NCI-H748 treated with DMSO at 0.1 percent for 48 hours (cell line): Measurements from ENCODE around the gene IL1RL2.

Experiments
- DNase-seq: peaks from one replicate; lab custom pipeline; 2025; lab: John Stamatoyannopoulos, UW

Gene IL1RL2

DNA sequence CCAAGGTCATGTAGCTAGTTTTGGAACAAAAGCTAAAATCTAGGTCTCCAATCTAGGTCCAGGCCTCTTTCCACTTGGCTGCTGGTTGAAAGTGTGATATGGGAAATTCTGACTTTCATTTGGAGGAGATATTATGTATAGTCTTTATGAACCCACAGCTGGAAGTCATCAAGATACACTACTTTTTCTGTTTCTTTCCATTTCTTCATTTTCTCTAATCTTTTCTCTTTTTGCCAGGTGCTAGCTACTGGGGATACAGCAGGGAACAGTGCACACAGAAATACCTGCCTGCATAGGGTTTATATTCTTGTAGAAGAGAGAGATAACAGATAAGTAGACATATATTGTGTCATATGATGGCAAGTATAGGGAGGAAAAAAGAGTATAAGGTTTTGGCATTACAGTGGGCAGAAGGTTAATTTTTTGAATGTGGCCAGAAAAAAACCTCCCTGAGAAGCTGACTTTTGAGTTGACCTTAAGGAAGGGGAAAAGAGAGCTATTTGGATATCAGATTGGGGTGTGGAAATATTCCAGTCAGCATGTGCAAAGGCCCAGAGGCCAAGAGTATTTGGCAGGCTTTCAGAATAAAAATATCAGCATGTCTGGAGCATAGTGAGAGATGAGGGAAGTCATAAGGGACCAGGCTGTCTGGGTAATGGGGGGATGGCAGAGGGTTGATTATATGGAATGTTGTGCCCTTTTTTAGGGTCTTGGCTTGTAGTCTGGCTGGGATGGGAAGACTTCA lies 28.6 kb upstream of the IL1RL2 start:
- no peak for DNase-seq

GRCh38 chr2:102159295-102159694 lies 27.5 kb upstream of the IL1RL2 start:
- DNase-seq, result no peak

DNA sequence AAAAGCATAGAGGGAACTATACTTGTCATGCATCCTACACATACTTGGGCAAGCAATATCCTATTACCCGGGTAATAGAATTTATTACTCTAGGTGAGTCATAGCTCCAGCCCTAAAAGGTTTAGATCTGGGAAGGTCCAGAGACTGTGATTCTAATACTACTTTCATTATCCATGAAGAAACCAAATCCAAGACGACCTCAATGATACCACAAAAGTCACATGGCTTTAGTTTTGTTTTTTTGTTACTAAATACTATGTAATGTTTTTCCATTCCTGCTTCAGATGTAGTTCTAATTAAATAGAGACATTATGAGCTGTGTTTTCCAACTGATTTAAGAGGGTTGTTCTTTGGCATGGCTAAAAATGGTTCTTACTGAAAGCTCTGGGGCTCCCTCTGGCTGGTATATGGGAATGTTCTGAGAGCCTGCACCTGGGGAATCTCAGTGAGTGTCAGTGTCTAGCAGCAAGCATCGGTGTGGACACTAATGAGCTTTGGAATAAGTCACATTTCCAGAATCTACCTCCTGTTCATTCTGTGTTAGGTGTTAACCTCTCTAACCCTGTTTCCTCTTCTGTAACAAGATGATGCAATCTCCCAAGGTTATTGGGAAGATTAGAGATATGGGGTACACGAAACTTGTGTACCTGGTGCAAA lies 20.5 kb upstream of the IL1RL2 start:
- DNase-seq, result peak; percentile 5

GRCh38 chr2:102168026-102168771 lies 18.6 kb upstream of the IL1RL2 start:
- DNase-seq, result no peak

GRCh38 chr2:102171946-102172345 lies 14.9 kb upstream of the IL1RL2 start:
- DNase-seq, result no peak

DNA sequence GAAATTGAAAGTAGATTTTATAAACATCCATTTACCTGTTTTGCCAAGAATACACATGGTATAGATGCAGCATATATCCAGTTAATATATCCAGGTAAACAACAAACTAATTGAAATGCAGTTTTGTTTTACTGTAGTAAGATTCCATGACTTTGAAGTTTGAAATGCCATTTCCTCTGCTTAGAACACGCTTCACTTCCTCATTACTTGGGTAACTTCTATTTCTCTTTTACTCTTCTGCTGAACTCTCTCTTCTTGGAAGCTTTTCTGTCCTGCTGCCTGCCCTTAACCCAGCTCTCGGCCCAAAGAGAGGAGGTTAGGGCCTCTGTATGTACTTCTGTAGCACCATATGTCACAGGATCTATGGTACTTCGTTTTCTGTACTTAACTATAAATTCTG lies 14.1 kb upstream of the IL1RL2 start:
- DNase-seq, result no peak

- no peak for DNase-seq
Observed at GRCh38 chr2:102176172-102176571, 10.7 kb upstream of the IL1RL2 start.

DNA sequence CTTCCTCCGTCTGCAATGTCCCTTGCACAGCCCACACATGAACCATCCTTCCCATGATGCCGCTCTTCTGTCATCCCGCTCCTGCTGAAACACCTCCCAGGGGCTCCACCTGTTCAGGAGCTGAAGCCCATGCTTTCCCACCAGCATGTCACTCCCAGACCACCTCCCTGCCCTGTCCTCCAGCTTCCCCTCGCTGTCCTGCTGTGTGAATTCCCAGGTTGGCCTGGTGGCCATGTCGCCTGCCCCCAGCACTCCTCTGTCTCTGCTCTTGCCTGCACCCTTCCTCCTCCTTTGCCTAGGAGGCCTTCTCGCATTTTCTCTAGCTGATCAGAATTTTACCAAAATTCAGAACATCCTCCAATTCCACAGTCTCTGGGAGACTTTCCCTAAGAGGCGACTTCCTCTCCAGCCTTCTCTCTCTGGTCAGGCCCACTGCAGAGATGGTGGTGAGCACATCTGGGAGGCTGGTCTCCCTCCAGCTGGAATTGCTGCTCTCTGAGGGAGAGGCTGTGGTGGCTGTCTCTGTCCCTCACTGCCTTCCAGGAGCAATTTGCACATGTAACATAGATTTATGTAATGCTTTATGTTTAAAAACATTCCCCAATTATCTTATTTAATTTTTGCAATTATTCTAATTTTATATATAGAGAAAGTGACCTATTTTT lies 8.9 kb upstream of the IL1RL2 start:
- no peak for DNase-seq

GRCh38 chr2:102179061-102179460 lies 7.8 kb upstream of the IL1RL2 start:
- DNase-seq, result no peak

GRCh38 chr2:102179788-102180686 lies 6.8 kb upstream of the IL1RL2 start:
- DNase-seq, result no peak

- DNase-seq, result no peak
Observed at GRCh38 chr2:102180687-102180999, 6.2 kb upstream of the IL1RL2 start.

- DNase-seq, result no peak
Observed at GRCh38 chr2:102181376-102181775, 5.4 kb upstream of the IL1RL2 start.

- DNase-seq, result no peak
Observed at GRCh38 chr2:102181919-102182635, 4.7 kb upstream of the IL1RL2 start.

DNA sequence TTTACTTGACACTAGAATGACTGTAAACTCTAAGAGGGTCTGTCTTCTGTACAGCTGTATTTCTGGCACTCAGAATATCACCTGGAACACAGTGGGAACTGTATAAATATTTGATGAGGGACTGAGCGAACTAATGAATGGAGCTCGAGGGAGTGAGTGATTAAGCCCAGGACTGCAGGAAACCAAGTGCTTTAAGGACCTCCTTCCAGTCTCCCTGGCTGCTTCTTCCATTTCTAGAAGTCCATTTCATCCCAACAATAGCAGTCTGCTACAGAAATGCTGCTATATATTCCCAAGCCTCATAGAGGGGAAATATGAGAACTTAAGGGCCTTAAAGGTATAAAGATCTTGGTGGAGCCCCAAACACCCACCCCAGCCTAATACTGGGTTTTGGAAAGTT lies 2.8 kb upstream of the IL1RL2 start:
- DNase-seq, result no peak

DNA sequence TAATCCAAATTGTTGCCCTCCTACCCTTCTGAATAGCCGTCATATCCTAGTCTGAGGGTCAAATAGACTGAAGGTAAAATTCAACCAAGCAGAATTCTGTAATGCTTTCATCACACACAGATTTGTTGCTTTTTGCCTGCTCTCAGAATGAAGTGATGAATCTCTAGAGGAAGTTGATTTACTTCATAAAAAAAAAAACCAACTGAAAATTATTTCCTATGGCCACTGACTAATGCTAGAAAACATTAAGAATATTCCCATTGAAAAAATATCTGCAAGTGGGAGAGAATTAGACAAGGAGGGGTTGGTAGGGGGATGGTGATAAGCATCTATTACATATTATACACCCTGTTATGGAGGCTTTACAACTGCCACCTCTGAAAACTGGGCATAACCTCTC lies 2.3 kb upstream of the IL1RL2 start:
- DNase-seq, result no peak

DNA sequence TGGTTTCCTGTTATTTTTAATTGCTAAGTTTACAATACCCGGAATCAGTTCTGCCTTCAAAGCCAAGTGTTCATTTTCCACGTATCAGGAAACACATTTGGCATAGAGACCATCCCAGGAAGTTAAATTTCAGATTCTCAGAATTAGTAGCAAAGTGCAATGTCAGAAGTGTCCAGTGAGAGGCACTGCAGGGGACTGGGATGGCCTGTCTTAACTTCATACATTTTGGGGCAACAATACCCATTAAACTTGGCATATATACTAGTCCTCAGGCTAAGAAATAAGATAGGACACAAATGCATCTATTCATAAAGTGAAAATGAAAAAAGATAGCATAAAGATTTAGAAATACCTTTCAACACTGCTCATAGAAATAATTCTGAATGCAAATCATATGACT lies 1.5 kb upstream of the IL1RL2 start:
- no peak for DNase-seq

DNA sequence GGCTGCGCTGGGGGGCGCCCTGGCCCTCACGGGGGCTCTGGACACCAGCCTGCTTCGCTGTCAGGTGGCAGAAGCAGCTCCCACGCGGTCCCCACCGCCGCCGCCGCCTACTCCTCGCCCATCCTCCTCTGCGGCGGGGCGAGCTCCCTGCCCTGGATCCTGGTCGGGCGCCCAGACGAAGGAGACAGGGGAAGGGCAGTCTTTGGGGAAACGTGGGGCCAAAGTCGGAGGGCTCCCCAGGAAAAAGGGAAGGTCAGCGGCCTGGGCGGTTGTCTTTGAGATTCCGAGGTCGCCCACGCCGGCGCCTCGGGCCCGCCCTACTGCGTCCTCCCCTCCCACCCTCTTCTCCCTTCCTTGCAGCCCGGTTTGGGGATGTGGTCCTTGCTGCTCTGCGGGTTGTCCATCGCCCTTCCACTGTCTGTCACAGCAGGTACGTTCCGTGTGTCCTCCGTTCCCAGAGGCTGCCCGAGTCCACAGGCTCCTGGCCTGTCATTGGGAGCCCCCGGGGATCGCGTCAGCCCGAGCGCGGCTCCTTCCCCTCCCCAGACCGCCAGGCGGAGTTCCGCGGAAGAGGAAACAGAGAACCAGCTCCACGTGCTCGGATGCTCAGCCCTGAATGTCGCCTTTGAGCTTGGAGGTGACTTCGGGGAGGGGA lies 800 bp downstream of the IL1RL2 start:
- no peak for DNase-seq

- DNase-seq, result no peak
Observed at GRCh38 chr2:102190430-102191107, 3.7 kb downstream of the IL1RL2 start.

DNA sequence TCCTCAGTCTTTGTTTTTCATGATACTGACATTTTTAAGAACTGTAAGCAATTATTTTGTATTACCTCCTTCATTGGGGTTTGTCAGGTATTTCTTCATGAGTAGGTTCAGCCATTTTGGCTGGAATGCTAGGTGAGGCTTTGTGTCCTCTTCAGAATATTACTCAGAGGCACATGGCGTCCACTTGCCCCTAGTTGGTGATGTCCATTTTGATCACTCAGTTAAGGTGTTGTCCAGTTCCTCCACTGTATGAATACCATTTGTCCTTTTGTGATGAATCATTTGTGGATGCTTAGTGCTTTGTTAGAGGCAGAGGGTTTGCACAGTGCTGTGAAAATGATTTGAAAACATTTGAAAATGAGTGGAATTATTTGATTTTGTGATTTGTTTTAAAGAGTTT lies 4.7 kb downstream of the IL1RL2 start:
- no peak for DNase-seq

GRCh38 chr2:102193074-102193473 lies 6.3 kb downstream of the IL1RL2 start:
- no peak for DNase-seq
